ENCODE measurements around the gene EGFL8.
"Not testable (repeated sequence)": the region's sequence is repeated elsewhere in the genome, so short reads cannot be mapped to it uniquely, and the experiment has no call there.

Gene EGFL8

DNA sequence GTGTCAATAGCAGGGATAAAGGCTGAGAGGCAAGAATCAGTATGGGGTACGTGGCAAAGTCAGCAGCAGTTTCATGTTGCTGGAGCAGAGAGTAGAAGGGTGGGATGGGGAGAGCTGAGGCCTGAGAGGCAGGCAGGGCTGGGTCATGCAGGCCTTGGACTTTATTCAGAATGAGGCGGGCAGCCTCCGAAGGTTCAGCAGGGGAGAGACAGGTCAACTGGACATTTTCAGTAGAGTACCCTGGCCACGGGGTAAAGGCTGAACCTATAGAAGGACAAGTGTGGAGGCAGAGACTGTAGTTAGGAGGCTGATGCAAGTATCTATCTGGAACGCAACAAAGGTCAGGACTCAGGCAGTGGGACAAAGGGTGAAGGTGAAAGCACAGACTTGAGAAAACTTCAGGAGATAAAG lies 45.8 kb downstream of the EGFL8 start:
- no peak for TF ChIP-seq CTCF (IDR thresholded peaks at IDR 0.05; ENCODE audit: low read depth, low read length)
- DNase-seq (ENCODE audit: extremely low read depth, low read depth): no peak

GRCh38 chr6:32211432-32211831 lies 47.0 kb downstream of the EGFL8 start:
- DNase-seq (ENCODE audit: extremely low read depth, low read depth): not testable (repeated sequence)

GRCh38 chr6:32212076-32212760 lies 47.8 kb downstream of the EGFL8 start:
- TF ChIP-seq CTCF (IDR thresholded peaks at IDR 0.05; ENCODE audit: low read depth, low read length): no peak

GRCh38 chr6:32213649-32214048 lies 49.3 kb downstream of the EGFL8 start:
- no peak for TF ChIP-seq CTCF (IDR thresholded peaks at IDR 0.05; ENCODE audit: low read depth, low read length)
- no peak for DNase-seq (ENCODE audit: extremely low read depth, low read depth)

More at GRCh38 chr6:32212076-32212760, 47.8 kb downstream of the EGFL8 start:
- no peak for DNase-seq (ENCODE audit: extremely low read depth, low read depth)

- TF ChIP-seq CTCF (IDR thresholded peaks at IDR 0.05; ENCODE audit: low read depth, low read length): no peak
- no peak for DNase-seq (ENCODE audit: extremely low read depth, low read depth)
Measured at GRCh38 chr6:32214126-32214525, 49.7 kb downstream of the EGFL8 start.

DNA sequence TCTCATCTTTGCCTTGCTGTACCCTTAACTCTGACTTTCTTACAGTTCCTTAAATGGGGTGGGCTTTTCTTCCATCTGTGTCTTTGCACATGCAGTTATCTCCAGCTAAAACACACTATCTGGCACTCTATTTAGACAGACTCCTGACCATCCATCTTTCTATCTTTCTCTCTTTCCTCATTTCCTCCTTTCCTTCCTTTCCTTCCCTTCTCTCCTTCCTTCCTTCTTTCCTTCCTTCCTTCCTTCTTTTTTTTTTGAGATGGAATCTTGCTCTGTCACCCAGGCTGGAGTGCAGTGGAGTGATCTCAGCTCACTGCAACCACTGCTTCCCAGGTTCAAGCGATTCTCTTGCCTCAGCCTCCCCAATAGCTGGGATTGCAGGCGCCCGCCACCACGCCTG lies 51.2 kb downstream of the EGFL8 start:
- DNase-seq (ENCODE audit: extremely low read depth, low read depth): no peak
- no peak for TF ChIP-seq CTCF (IDR thresholded peaks at IDR 0.05; ENCODE audit: low read depth, low read length)

DNA sequence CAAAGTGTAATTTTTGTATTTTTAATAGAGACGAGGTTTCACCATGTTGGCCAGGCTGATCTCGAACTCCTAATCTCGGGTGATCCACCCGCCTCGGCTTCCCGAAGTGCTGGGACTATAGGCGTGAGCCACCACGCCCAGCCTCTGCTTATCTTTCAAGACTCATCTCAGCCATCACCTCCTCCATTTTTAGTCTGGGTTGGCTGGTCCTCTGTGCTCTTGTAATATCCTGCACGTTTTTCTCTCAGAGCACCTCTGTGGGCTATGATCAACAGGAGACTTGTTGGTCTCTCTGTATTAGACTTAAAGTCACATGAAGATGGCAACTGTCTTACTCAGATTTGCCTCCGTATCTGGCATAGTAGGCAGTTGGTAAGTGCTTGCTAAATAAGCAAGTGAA lies 51.9 kb downstream of the EGFL8 start:
- TF ChIP-seq CTCF (IDR thresholded peaks at IDR 0.05; ENCODE audit: low read depth, low read length): no peak
- DNase-seq (ENCODE audit: extremely low read depth, low read depth): no peak

GRCh38 chr6:32216998-32217397 lies 52.6 kb downstream of the EGFL8 start:
- no peak for DNase-seq (ENCODE audit: extremely low read depth, low read depth)
- TF ChIP-seq CTCF (IDR thresholded peaks at IDR 0.05; ENCODE audit: low read depth, low read length): no peak
